GM12878 (cell line): Measurements from ENCODE around the gene SMARCA4. TPM values are rescaled to one million over a fixed set of nuclear protein-coding genes. Genes with fewer than 3 reads are reported as not detected.

Source experiments
- ATAC-seq: fragments of 200-7000 bp; cut with Tn5 transposase; 3 replicates; pipeline ENCODE4 v1.9.1; 2020; ENCODE audit warnings: mild to moderate bottlenecking, moderate library complexity
- BruUV-seq: library from RNA; stranded (reverse); fragments of 400-500 nt; replicated peaks from 2 replicates; lab custom pipeline; 2021; lab: Mats Ljungman, UMichigan
- CTCF ChIA-PET: fragments of 300-600 bp; sonication (Branson Sonifier 250); formaldehyde crosslinking; extraction: SDS; loops from one replicate; lab custom pipeline; 2021; ENCODE audit warnings: inconsistent platforms; lab: Yijun Ruan, JAX
- POLR2A ChIA-PET: fragments of 350-600 bp; formaldehyde crosslinking; extraction: SDS; loops from one replicate; lab custom pipeline; 2021; ENCODE audit warnings: inconsistent platforms; lab: Charles Lee
- RAD21 ChIA-PET: fragments of 300-600 bp; sonication (Branson Sonifier 250); formaldehyde crosslinking; loops from one replicate; lab custom pipeline; 2023; ENCODE audit warnings: antibody characterized with exemption; ENCODE audit not compliant: unreplicated experiment; lab: Charles Lee
- SMC1A ChIA-PET: fragments of 300-600 bp; sonication (Branson Sonifier 250); formaldehyde crosslinking; loops from one replicate; lab custom pipeline; 2023; ENCODE audit not compliant: unreplicated experiment, uncharacterized antibody; lab: Charles Lee
- DNase-seq: peaks from one replicate; pipeline ENCODE4 v3.0.0-alpha.2; 2011; ENCODE audit warnings: low read depth, low spot score
- FAIRE-seq: peaks from 3 replicates; lab custom pipeline; 2011; peaks lifted over from hg19 to GRCh38; lab: Jason Lieb, UNC
- H2AFZ ChIP-seq: 2 replicates; pipeline ENCODE4 v1.6.0; 2011; ENCODE audit warnings: low read depth, low read length, control low read depth; ENCODE audit not compliant: control insufficient read depth
- H3K27ac ChIP-seq: 2 replicates; pipeline ENCODE4 v1.5.1; 2011; ENCODE audit warnings: control low read depth; ENCODE audit not compliant: control insufficient read depth, insufficient read depth
- H3K27me3 ChIP-seq, 2 experiments: replicated peaks in 1 of 2; 2 replicates each; pipeline versions ENCODE4 v1.6.0 to v1.6.1; 2011; ENCODE audit warnings: low read length in 1 of 2; ENCODE audit not compliant: control insufficient read depth in 2 of 2, insufficient read depth in 2 of 2
- H3K36me3 ChIP-seq, 2 experiments: 2 replicates each; pipeline ENCODE4 v1.5.1; 2011; ENCODE audit warnings: low read length in 1 of 2; ENCODE audit not compliant: control insufficient read depth in 2 of 2, insufficient read depth in 2 of 2
- H3K4me1 ChIP-seq: 2 replicates; pipeline ENCODE4 v1.6.1; 2011; ENCODE audit warnings: mild to moderate bottlenecking, low read length, moderate library complexity, mixed read lengths; ENCODE audit not compliant: control insufficient read depth, insufficient read depth
- H3K4me2 ChIP-seq: 2 replicates; pipeline ENCODE4 v1.6.0; 2011; ENCODE audit warnings: control low read depth; ENCODE audit not compliant: control insufficient read depth, insufficient read depth
- H3K4me3 ChIP-seq: fragments of 200-600 bp; sonication (generic); 2 replicates; pipeline ENCODE4 v1.5.1; 2016
- H3K79me2 ChIP-seq: 2 replicates; pipeline ENCODE4 v1.6.0; 2011; ENCODE audit warnings: low read length; ENCODE audit not compliant: control insufficient read depth, insufficient read depth
- H3K9ac ChIP-seq: 2 replicates; pipeline ENCODE4 v1.8.0; 2011; ENCODE audit warnings: low read length, control low read depth, mixed read lengths; ENCODE audit not compliant: control insufficient read depth, insufficient read depth
- H3K9me3 ChIP-seq: replicated peaks from 3 replicates; pipeline ENCODE4 v1.5.1; 2011; ENCODE audit warnings: mild to moderate bottlenecking, low read length; ENCODE audit not compliant: control insufficient read depth, insufficient read depth
- H4K20me1 ChIP-seq: 2 replicates; pipeline ENCODE4 v1.6.0; 2011; ENCODE audit not compliant: control insufficient read depth, insufficient read depth
- E4F1 ChIP-seq: fragments of 450-650 bp; IDR thresholded peaks from 2 replicates; pipeline ENCODE4 v1.6.1; 2018; ENCODE audit warnings: borderline replicate concordance, mild to moderate bottlenecking; ENCODE audit not compliant: partially characterized antibody
- JUNB ChIP-seq: IDR thresholded peaks from 2 replicates; pipeline ENCODE4 v1.6.1; 2016; ENCODE audit warnings: antibody characterized with exemption, mild to moderate bottlenecking
- MTA2 ChIP-seq: fragments of 450-650 bp; IDR thresholded peaks from 2 replicates; pipeline ENCODE4 v1.6.1; 2016; ENCODE audit warnings: low read depth, mild to moderate bottlenecking, moderate library complexity
- MYB ChIP-seq: fragments of 150-350 bp; IDR thresholded peaks from 2 replicates; pipeline ENCODE4 v1.6.1; 2014; ENCODE audit warnings: mild to moderate bottlenecking, low read depth, low read length, borderline replicate concordance
- POLR2AphosphoS2 ChIP-seq: IDR thresholded peaks from 2 replicates; pipeline ENCODE4 v1.6.1; 2011; ENCODE audit warnings: low read depth, mild to moderate bottlenecking, low read length, improper control_type of control experiment, moderate library complexity
- RBBP5 ChIP-seq: fragments of 200-600 bp; sonication (generic); conservative IDR thresholded peaks from 2 replicates; pipeline ENCODE4 v1.6.1; 2016
- SKIL ChIP-seq: fragments of 450-650 bp; IDR thresholded peaks from 2 replicates; pipeline ENCODE4 v1.6.1; 2017; ENCODE audit warnings: mild to moderate bottlenecking, low read depth, inconsistent platforms; ENCODE audit not compliant: poor library complexity, severe bottlenecking
- WRNIP1 ChIP-seq: IDR thresholded peaks from 2 replicates; pipeline ENCODE4 v1.6.1; 2011; ENCODE audit warnings: low read depth, low read length, improper control_type of control experiment, borderline replicate concordance
- ZNF384 ChIP-seq: IDR thresholded peaks from 2 replicates; pipeline ENCODE4 v1.6.1; 2012; ENCODE audit warnings: low read depth, mild to moderate bottlenecking, low read length, improper control_type of control experiment, borderline replicate concordance
- ZNF687 ChIP-seq: fragments of 450-650 bp; IDR thresholded peaks from 2 replicates; pipeline ENCODE4 v1.6.1; 2017; ENCODE audit warnings: mild to moderate bottlenecking, moderate library complexity
- WGBS: methylation state at CpG from one replicate; pipeline ENCODE4 v1.1.6; 2016; ENCODE audit warnings: low lambda C conversion rate; ENCODE audit not compliant: insufficient replicate concordance, insufficient coverage; ENCODE audit errors: missing lambda C conversion rate; 5-methylcytosine and 5-hydroxymethylcytosine counted together
- in situ Hi-C: fragments of 300-500 bp; cut with MboI; formaldehyde crosslinking; loops from 9 replicates; pipeline ENCODE4 v1.14.3; 2018; ENCODE audit warnings: mixed read lengths
- intact Hi-C: fragments of 100-400 bp; cut with micrococcal nuclease; formaldehyde crosslinking; loops from one replicate; pipeline ENCODE4 v1.14.2; 2022; ENCODE audit not compliant: unreplicated experiment
- polyA plus RNA-seq, 11 experiments: library from polyadenylated mRNA; depleted of rRNA in 4 of 11; unstranded in 6 of 11; stranded (reverse) in 5 of 11; fragments of >200 nt; fragmentation: Nextera tagmentation in 4 of 11; fragmentation: Illumina TruSeq in 1 of 11; extraction: Ambion mirVana in 4 of 11; extraction: Trizol in 1 of 11; gene quantifications; 1 replicate in 1 of 11; 2 replicates in 10 of 11; pipeline versions ENCODE4 v1.2.1 to v1.2.3, GENCODE V29; 2011 to 2016; ENCODE audit warnings: inconsistent platforms in 2 of 11, missing spikeins in 2 of 11, low read depth in 1 of 11
- total RNA-seq, 4 experiments: library from RNA; depleted of rRNA in 3 of 4; stranded (reverse); fragments of >200 nt in 3 of 4; fragmentation: Illumina TruSeq in 1 of 4; extraction: Trizol in 1 of 4; gene quantifications; 2 replicates each; pipeline versions ENCODE4 v1.2.1 to v1.2.3, GENCODE V29; 2013 to 2021
- TF ChIP-seq, protein P1 (sequence below): IDR thresholded peaks from 2 replicates; pipeline ENCODE4 v1.6.1; 2011; ENCODE audit warnings: borderline replicate concordance, low read depth, mild to moderate bottlenecking, moderate library complexity, low read length; ENCODE audit not compliant: insufficient read depth, poor library complexity, severe bottlenecking

The SMARCA4 gene
- total and polyA plus RNA-seq, 10 of the 15 experiments (the other 5 are each of a cell fraction or from before 2014, with no cell fraction given) = 22.4 to 175 (median 57.4) TPM

DNA sequence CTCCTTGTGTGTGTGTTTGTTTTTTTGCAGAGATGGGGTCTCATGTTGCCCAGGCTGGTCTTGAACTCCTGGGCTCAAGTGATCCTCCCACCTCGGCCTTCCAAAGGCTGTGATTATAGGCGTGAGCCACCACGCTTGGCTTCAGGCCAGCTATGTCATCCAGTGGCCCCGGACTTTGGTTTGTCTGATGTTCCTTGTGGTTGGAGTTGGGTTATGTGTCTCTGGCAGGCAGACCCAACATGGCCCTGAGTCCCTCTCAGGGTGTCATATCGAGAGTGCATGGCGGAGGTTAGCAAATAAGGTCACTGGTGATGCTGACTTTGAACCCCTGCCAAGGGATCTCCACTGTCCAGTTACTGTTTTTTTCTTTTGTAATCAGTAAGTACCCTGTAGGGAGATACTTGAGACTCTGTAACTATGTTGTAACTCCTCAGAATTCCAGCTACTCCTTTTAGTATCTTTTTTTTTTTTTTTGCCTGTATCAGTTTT, 37.3 kb downstream of the SMARCA4 start:
- no TSS peak for BruUV-seq
- in situ Hi-C loops = no loop called here
- Histone ChIP-seq H3K4me2 (no peak overlapping the region), H3K9me3 (no peaks in the 10 kb centered on the region), H3K4me3 (no peak overlapping the region), H3K9ac (no peak overlapping the region), H3K4me1 (no peaks in the 10 kb centered on the region), H2AFZ (no peak overlapping the region), H3K36me3 (peaks cover 25 to 33% of the 10 kb centered on the region in 2 experiments; a peak in 3 of 4 replicates), H3K27me3 (no peaks in the 10 kb centered on the region), H4K20me1 (no peaks in the 10 kb centered on the region), H3K27ac (no peak overlapping the region), H3K79me2 (no peaks in the 10 kb centered on the region)
- intact Hi-C loops = no loop called here
- 98% methylated on average over 6 of the region's 6 CpGs for WGBS
- no peak for ATAC-seq
- POLR2A ChIA-PET = no interaction called here
- no peak for DNase-seq
- RAD21 ChIA-PET = interaction anchor here (0.6 kb wide), 1 partner anchor 57 kb away, joined by 3 read pairs; no protein-coding TSS in a partner anchor
- no peak for FAIRE-seq
- SMC1A ChIA-PET = interaction anchor here (0.6 to 1.1 kb wide), 2 partner anchors 56 to 280 kb away, joined by 3 to 4 read pairs; no protein-coding TSS in a partner anchor
- CTCF ChIA-PET = interaction anchor here (0.6 to 2.0 kb wide), 4 partner anchors 56 to 229 kb away, joined by 3 to 8 read pairs (median 4); no protein-coding TSS in a partner anchor
- TF ChIP-seq POLR2AphosphoS2 (no peak), E4F1 (no peak), ZNF687 (no peak), JUNB (no peak), WRNIP1 (no peak), MTA2 (no peak), RBBP5 (no peak), ZNF384 (no peak), MYB (no peak), SKIL (no peak)
- TF ChIP-seq, protein P1, sequence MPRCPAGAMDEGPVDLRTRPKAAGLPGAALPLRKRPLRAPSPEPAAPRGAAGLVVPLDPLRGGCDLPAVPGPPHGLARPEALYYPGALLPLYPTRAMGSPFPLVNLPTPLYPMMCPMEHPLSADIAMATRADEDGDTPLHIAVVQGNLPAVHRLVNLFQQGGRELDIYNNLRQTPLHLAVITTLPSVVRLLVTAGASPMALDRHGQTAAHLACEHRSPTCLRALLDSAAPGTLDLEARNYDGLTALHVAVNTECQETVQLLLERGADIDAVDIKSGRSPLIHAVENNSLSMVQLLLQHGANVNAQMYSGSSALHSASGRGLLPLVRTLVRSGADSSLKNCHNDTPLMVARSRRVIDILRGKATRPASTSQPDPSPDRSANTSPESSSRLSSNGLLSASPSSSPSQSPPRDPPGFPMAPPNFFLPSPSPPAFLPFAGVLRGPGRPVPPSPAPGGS = no peak
